ENCODE data around the gene FOXP2. TPM values are rescaled to one million over a fixed set of nuclear protein-coding genes. Genes with fewer than 3 reads are reported as not detected.

Gene FOXP2
- total RNA-seq, 1 experiment from 2014 or later = 0.17 TPM

- Mint-ChIP-seq H3K9me3 (no peaks in the 10 kb centered on the region), H3K36me3 (no peaks in the 10 kb centered on the region), H3K27me3 (ENCODE audit: low read depth) (no peaks in the 10 kb centered on the region), H3K4me1 (0 out of 2 replicates have a peak, but pooled peaks cover under 1% of the 10 kb centered on the region), H3K27ac (no peak overlapping the region), H3K4me3 (no peak overlapping the region)
- DNase-seq (ENCODE audit: low spot score) (no peak), ATAC-seq (no peak)
- ChIA-PET CTCF (no interaction called here), POLR2A (no interaction called here)
- TF ChIP-seq ZNF121 (CRISPR knock-in tag; IDR thresholded peaks at IDR 0.05) = no peak
- TF ChIP-seq SMAD4 (CRISPR knock-in tag; IDR thresholded peaks at IDR 0.05) = no peak
- no peak for TF ChIP-seq CREM (CRISPR knock-in tag; IDR thresholded peaks at IDR 0.05)
- no peak for TF ChIP-seq MAX (CRISPR knock-in tag; IDR thresholded peaks at IDR 0.05)
- no peak for TF ChIP-seq OVOL2 (CRISPR knock-in tag; IDR thresholded peaks at IDR 0.05; ENCODE audit: borderline replicate concordance)
- TF ChIP-seq NR1H2 (CRISPR knock-in tag; IDR thresholded peaks at IDR 0.05) = no peak
- TF ChIP-seq NFYB (CRISPR knock-in tag; conservative IDR thresholded peaks at IDR 0.05; ENCODE audit: low read depth) = no peak
- TF ChIP-seq SP1 (CRISPR knock-in tag; conservative IDR thresholded peaks at IDR 0.05) = no peak
- no peak for TF ChIP-seq USF1 (CRISPR knock-in tag; IDR thresholded peaks at IDR 0.05)
- no peak for TF ChIP-seq FOXP4 (CRISPR knock-in tag; IDR thresholded peaks at IDR 0.05)
- TF ChIP-seq TCF7 (CRISPR knock-in tag; IDR thresholded peaks at IDR 0.05; ENCODE audit: low read depth) = no peak
These were observed 184.3 kb downstream of the FOXP2 start for GRCh38 chr7:114598946-114599345.

GRCh38 chr7:114606100-114606499 lies 191.5 kb downstream of the FOXP2 start:
- DNase-seq (ENCODE audit: low spot score) (no peak), ATAC-seq (no peak)
- Mint-ChIP-seq H3K27ac (no peak overlapping the region), H3K4me3 (no peak overlapping the region), H3K36me3 (no peaks in the 10 kb centered on the region), H3K9me3 (no peaks in the 10 kb centered on the region), H3K4me1 (0 out of 2 replicates have a peak, but pooled peaks cover 2% of the 10 kb centered on the region), H3K27me3 (ENCODE audit: low read depth) (no peaks in the 10 kb centered on the region)
- ChIA-PET CTCF (no interaction called here), POLR2A (no interaction called here)
- no peak for TF ChIP-seq ERG (CRISPR knock-in tag; IDR thresholded peaks at IDR 0.05)
- no peak for TF ChIP-seq ZSCAN18 (CRISPR knock-in tag; IDR thresholded peaks at IDR 0.05)
- no peak for TF ChIP-seq ZNF396 (CRISPR knock-in tag; IDR thresholded peaks at IDR 0.05; ENCODE audit: borderline replicate concordance)
- TF ChIP-seq ATF6 (CRISPR knock-in tag; IDR thresholded peaks at IDR 0.05) = no peak
- no peak for TF ChIP-seq RELA (CRISPR knock-in tag; IDR thresholded peaks at IDR 0.05; ENCODE audit: borderline replicate concordance)
- TF ChIP-seq NR2C2 (CRISPR knock-in tag; IDR thresholded peaks at IDR 0.05) = no peak
- no peak for TF ChIP-seq USF2 (CRISPR knock-in tag; IDR thresholded peaks at IDR 0.05)
- no peak for TF ChIP-seq E2F1 (CRISPR knock-in tag; IDR thresholded peaks at IDR 0.05)
- no peak for TF ChIP-seq NFE2L1 (CRISPR knock-in tag; IDR thresholded peaks at IDR 0.05)
- no peak for TF ChIP-seq JUN (CRISPR knock-in tag; IDR thresholded peaks at IDR 0.05)
- no peak for TF ChIP-seq AR (CRISPR knock-in tag; IDR thresholded peaks at IDR 0.05)

Measured in WTC11 (cell line).